ENCODE results near the gene SOD1. TPM values are rescaled to one million over a fixed set of nuclear protein-coding genes. Genes with fewer than 3 reads are reported as not detected.
"Not testable (repeated sequence)": the region's sequence is repeated elsewhere in the genome, so short reads cannot be mapped to it uniquely, and the experiment has no call there.

Gene SOD1
- total RNA-seq, 1 experiment from 2014 or later = 352 TPM

GRCh38 chr21:31647650-31648049 is 11.8 kb upstream of the SOD1 start:
- Histone ChIP-seq H3K27me3 (no peaks in the 10 kb centered on the region), H3K9me3 (peaks cover 5% of the 10 kb centered on the region), H3K4me3 (no peak overlapping the region), H3K36me3 (no peaks in the 10 kb centered on the region)
- DNase-seq = no peak

DNA sequence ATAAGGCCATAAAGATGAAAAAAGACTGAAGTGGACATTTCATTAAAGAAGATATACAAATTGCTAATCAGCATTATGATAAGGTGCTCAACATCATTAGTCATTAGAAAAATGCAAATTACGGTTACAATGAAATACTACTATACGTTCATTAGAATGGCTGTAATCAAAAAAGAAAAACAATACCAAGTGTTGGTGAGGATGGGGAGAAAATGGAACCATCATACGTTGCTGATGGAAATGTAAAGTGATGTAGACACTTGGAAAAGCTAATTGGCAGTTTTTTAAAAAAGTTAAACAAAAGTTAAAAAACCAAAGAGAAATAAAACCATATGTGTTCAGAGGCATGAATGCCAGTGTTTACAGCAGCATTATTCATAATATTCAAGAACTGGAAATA is 8.6 kb upstream of the SOD1 start:
- H3K9me3 ChIP-seq = peaks cover 5% of the 10 kb centered on the region
- DNase-seq = no peak
- H3K4me3 ChIP-seq = no peak overlapping the region
- no peaks in the 10 kb centered on the region for H3K27me3 ChIP-seq
- no peaks in the 10 kb centered on the region for H3K36me3 ChIP-seq

DNA sequence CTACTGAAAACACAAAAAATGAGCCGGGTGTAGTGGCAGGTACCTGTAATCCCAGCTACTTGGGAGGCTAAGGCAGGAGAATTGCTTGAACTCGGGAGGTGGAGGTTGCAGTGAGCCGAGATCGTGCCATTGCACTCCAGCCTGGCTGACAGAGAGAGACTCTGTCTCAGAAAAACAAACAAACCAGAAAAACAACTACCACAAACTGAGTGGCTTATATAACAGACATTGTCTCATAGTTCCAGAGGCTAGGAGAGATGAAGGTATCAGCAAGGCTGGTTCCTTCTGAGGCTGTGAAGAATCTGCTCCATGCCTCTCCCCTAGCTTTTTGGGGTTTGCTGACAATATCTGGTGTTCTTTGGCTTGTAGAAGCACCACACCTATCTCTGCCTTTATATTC is 8.0 kb upstream of the SOD1 start:
- H3K9me3 ChIP-seq, H3K4me3 ChIP-seq, H3K27me3 ChIP-seq, DNase-seq, H3K36me3 ChIP-seq: not testable (repeated sequence)

DNA sequence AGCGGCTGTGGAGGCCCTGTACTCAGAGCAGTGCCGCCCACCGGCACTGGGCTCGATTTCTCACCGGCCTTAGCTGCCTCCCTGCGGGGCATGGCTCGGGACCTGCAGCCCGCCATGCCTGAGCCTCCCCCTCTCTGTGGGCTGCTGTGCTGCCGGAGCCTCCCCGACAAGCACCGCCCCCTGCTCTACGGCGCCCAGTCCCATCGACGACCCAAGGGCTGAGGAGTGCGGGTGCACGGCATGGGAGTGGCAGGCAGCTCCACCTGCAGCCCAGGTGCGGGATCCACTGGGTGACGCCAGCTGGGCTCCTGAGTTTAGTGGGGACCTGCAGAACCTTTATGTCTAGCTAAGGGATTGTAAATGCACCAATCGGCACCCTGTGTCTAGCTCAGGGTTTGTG is 5.2 kb upstream of the SOD1 start:
- H3K4me3 ChIP-seq = no peak overlapping the region
- H3K27me3 ChIP-seq = no peaks in the 10 kb centered on the region
- DNase-seq = no peak
- H3K9me3 ChIP-seq = peaks cover 5% of the 10 kb centered on the region
- no peaks in the 10 kb centered on the region for H3K36me3 ChIP-seq

GRCh38 chr21:31654821-31655580 is 4.5 kb upstream of the SOD1 start:
- not testable (repeated sequence) for H3K4me3 ChIP-seq, DNase-seq, H3K9me3 ChIP-seq, H3K27me3 ChIP-seq, H3K36me3 ChIP-seq

DNA sequence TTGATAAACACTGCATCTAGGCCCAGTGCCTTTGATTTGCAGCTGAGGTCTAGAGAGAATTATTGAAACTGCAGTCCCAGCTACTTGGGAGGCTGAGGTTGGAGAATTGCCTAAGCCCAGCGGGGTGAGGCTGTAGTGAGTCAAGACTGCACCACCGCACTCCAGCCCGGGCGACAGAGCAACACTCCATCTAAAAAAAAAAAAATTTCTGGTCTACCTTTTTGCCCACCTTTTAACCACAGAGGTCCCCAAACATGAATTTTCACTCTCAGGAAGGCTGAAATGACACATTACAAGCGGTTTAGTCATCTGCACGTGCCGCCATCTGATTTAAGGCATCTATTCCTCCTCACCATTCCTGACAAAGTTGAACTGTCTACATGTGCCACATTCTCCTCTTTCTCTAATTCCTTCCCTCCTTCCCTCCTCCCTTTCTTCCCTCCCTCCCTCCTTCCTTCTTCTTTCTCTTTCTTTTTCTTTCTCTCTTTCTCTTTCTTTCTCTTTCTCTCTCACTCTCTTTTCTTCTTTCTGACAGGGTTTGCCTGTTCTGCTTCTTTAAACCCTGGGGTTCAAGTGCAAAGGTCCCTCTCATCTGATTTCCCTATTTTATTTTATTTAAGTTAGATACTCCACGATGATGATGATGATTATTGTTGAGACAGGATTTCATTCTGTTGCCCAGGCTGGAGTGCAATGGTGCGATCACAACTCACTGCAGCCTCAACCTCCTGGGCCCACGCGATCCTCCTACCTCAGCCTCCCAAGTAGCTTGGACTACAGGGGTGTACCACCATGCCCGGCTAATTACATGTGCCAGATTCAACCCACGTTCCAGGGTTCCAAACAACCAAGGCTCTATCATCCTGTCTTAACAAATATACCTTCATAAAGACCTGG is 3.0 kb upstream of the SOD1 start:
- DNase-seq = peak; percentile 80
- H3K4me3 ChIP-seq = no peak overlapping the region
- H3K9me3 ChIP-seq = no peaks in the 10 kb centered on the region
- no peaks in the 10 kb centered on the region for H3K27me3 ChIP-seq
- peaks cover 10% of the 10 kb centered on the region for H3K36me3 ChIP-seq

DNA sequence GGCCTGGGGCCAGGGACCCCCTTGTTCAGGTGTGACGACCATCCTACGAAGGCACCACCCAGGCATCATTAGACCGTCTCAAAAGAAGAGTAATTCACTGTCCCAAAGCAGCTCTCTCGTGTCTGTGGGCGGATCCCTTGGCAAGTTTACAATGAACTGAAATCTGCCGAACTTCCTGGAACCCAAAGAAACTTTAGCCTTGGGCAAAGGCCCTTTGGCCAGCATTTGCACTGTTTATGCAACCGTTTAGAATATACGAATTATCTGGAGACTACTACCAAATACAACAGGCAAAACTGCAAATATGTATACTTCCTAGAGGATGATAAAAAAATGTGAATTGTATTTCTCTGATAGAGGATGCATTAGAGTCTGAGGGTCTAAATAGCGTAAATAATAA is 1.4 kb upstream of the SOD1 start:
- Histone ChIP-seq H3K9me3 (no peaks in the 10 kb centered on the region), H3K36me3 (peaks cover 23% of the 10 kb centered on the region), H3K27me3 (no peaks in the 10 kb centered on the region), H3K4me3 (no peak overlapping the region)
- peak; percentile 15 for DNase-seq

DNA sequence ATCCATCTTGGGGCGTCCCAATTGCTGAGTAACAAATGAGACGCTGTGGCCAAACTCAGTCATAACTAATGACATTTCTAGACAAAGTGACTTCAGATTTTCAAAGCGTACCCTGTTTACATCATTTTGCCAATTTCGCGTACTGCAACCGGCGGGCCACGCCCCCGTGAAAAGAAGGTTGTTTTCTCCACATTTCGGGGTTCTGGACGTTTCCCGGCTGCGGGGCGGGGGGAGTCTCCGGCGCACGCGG is 282 bp upstream of the SOD1 start:
- Histone ChIP-seq H3K4me3 (peak overlapping the region; percentile 71), H3K27me3 (no peaks in the 10 kb centered on the region), H3K9me3 (no peaks in the 10 kb centered on the region), H3K36me3 (peaks cover 34% of the 10 kb centered on the region)
- no peak for DNase-seq

GRCh38 chr21:31660259-31660565 is 719 bp downstream of the SOD1 start:
- peaks cover 43% of the 10 kb centered on the region for H3K36me3 ChIP-seq
- no peak for DNase-seq
- no peaks in the 10 kb centered on the region for H3K27me3 ChIP-seq
- no peaks in the 10 kb centered on the region for H3K9me3 ChIP-seq
- peak overlapping the region; percentile 71 for H3K4me3 ChIP-seq

DNA sequence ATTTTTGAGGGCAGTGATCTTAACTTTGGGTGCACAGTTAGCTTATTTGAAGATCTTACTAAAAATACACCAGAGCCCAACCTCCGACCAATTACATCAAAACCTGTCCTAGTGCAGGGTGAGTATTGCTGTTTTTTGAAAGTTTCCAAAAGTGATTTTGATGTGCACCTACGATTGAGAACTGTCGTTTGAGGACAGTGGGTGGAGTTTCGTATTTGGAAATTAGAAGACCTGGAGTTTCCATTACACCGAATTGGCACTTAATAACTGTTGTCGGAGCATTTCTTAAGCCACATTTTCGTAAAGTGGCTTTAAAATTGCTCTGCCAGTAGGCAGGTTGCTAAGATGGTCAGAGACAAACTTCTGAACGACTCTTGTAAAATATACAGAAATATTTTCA is 1.1 kb downstream of the SOD1 start:
- H3K36me3 ChIP-seq = peaks cover 46% of the 10 kb centered on the region
- DNase-seq = no peak

GRCh38 chr21:31663584-31664249 is 4.2 kb downstream of the SOD1 start:
- no peak overlapping the region for H3K4me3 ChIP-seq
- H3K9me3 ChIP-seq = no peaks in the 10 kb centered on the region
- H3K27me3 ChIP-seq = no peaks in the 10 kb centered on the region
- DNase-seq = no peak
- H3K36me3 ChIP-seq = peaks cover 74% of the 10 kb centered on the region

More for the DNA sequence above, 1.1 kb downstream of the SOD1 start:
- H3K4me3 ChIP-seq = peak overlapping the region; percentile 71
- H3K9me3 ChIP-seq = no peaks in the 10 kb centered on the region
- no peaks in the 10 kb centered on the region for H3K27me3 ChIP-seq

DNA sequence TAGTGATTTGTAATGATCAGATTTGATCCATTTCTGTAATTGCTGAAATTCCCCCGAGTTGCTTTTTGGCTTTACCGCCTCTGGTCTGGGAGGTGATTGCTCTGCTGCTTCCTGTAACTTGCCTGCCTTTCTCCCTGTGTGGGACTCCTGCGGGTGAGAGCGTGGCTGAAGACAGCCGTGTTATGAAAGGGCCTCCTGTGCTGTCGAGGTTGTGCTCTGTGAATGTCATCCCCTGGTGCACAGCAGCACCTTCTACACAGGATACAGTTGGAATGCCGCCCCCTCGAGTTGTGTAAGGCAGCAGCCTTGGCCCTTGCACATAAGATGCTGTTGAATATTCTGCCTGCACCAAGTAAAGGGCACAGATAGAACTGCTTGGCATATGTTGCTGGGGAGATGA is 5.9 kb downstream of the SOD1 start:
- DNase-seq = peak; percentile 13
- Histone ChIP-seq H3K9me3 (no peaks in the 10 kb centered on the region), H3K4me3 (no peak overlapping the region), H3K36me3 (peaks cover 89% of the 10 kb centered on the region), H3K27me3 (no peaks in the 10 kb centered on the region)

- DNase-seq, H3K4me3 ChIP-seq, H3K9me3 ChIP-seq, H3K27me3 ChIP-seq: not testable (repeated sequence)
- H3K36me3 ChIP-seq = peaks cover 88% of the 10 kb centered on the region
Measured at GRCh38 chr21:31665869-31666268, 6.4 kb downstream of the SOD1 start.

DNA sequence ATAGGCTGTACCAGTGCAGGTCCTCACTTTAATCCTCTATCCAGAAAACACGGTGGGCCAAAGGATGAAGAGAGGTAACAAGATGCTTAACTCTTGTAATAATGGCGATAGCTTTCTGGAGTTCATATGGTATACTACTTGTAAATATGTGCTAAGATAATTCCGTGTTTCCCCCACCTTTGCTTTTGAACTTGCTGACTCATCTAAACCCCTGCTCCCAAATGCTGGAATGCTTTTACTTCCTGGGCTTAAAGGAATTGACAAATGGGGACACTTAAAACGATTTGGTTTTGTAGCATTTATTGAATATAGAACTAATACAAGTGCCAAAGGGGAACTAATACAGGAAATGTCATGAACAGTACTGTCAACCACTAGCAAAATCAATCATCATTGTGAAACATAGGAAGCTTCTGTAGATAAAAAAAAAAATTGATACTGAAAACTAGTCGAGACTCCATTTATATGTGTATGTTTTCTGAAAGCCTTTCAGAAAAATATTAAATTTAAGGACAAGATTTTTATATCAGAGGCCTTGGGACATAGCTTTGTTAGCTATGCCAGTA is 7.0 kb downstream of the SOD1 start:
- Histone ChIP-seq H3K4me3 (no peak overlapping the region), H3K27me3 (no peaks in the 10 kb centered on the region), H3K9me3 (no peaks in the 10 kb centered on the region), H3K36me3 (peaks cover 82% of the 10 kb centered on the region)
- DNase-seq = no peak

DNA sequence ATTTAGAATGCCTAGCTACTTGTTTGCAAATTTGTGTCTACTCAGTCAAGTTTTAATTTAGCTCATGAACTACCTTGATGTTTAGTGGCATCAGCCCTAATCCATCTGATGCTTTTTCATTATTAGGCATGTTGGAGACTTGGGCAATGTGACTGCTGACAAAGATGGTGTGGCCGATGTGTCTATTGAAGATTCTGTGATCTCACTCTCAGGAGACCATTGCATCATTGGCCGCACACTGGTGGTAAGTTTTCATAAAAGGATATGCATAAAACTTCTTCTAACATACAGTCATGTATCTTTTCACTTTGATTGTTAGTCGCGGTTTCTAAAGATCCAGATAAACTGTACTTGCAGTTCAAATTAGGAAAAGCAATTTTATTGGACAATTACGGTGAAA is 7.6 kb downstream of the SOD1 start:
- no peaks in the 10 kb centered on the region for H3K27me3 ChIP-seq
- H3K9me3 ChIP-seq = no peaks in the 10 kb centered on the region
- no peak for DNase-seq
- H3K36me3 ChIP-seq = peaks cover 76% of the 10 kb centered on the region
- no peak overlapping the region for H3K4me3 ChIP-seq

DNA sequence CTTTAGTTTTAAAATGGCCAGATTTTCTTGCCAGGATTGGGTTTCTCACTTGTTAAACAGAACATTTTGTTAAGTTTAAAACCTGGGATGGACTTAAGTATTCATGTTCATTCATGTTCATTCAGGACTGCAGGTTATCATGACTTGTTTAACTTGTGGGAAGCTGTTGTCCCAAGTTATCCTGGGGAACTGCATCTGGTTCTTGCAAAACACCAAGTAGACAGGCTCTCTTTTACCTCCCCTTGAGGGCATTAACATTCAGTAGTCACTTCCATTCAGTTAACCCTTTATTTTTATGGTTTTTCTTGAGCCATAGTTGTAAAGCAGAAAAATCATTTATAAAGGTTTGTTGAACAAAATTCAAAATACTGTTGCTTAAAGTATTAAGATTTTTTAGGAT is 8.1 kb downstream of the SOD1 start:
- no peak for DNase-seq
- no peaks in the 10 kb centered on the region for H3K9me3 ChIP-seq
- H3K36me3 ChIP-seq = peaks cover 70% of the 10 kb centered on the region
- no peaks in the 10 kb centered on the region for H3K27me3 ChIP-seq
- no peak overlapping the region for H3K4me3 ChIP-seq

DNA sequence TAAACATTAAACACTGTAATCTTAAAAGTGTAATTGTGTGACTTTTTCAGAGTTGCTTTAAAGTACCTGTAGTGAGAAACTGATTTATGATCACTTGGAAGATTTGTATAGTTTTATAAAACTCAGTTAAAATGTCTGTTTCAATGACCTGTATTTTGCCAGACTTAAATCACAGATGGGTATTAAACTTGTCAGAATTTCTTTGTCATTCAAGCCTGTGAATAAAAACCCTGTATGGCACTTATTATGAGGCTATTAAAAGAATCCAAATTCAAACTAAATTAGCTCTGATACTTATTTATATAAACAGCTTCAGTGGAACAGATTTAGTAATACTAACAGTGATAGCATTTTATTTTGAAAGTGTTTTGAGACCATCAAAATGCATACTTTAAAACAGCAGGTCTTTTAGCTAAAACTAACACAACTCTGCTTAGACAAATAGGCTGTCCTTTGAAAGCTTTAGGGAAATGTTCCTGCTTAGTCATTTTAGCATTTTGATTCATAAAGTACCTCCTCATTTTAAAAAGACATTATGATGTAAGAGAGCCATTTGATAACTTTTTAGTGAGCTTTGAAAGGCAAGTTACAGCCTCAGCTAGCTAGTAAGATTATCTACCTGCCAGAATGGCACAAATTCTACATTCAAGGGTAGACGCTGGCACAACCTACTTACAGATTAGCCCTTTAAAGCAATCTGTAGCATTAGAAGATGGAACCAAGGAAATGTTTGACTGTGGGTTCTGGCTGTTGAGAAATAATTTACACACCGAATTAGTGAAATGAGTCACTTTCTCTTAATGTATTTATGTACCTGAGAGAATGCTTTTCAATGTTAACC is 9.4 kb downstream of the SOD1 start:
- no peaks in the 10 kb centered on the region for H3K9me3 ChIP-seq
- DNase-seq = no peak
- H3K36me3 ChIP-seq = peaks cover 67% of the 10 kb centered on the region
- H3K4me3 ChIP-seq = no peak overlapping the region
- H3K27me3 ChIP-seq = no peaks in the 10 kb centered on the region

All from MG63 (cell line).